ENCODE measurements around the gene IQCK. TPM values are rescaled to one million over a fixed set of nuclear protein-coding genes. Genes with fewer than 3 reads are reported as not detected.

IQCK gene
- total RNA-seq, 2 donors from 2014 or later: 7.5 to 14.4 TPM

DNA sequence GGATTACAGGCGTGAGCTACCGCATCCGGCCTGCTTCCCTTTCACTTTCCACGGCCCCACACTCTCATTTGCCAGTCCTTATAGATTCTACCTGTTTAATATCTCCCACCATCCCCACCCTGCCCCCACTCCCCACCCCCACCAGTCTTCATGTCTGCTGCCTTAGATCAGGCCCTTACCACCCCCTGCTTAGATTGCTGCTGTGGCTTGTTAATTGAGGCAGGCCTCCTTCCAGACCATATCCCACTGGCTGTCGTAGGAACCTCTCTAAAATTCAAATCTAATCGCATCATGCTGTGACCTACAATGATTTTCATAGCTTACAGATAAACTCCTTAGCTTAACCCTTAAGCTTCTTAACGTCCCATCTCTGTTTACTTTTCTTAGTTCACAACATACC is 4.9 kb downstream of the IQCK start:
- TF ChIP-seq, protein P1, sequence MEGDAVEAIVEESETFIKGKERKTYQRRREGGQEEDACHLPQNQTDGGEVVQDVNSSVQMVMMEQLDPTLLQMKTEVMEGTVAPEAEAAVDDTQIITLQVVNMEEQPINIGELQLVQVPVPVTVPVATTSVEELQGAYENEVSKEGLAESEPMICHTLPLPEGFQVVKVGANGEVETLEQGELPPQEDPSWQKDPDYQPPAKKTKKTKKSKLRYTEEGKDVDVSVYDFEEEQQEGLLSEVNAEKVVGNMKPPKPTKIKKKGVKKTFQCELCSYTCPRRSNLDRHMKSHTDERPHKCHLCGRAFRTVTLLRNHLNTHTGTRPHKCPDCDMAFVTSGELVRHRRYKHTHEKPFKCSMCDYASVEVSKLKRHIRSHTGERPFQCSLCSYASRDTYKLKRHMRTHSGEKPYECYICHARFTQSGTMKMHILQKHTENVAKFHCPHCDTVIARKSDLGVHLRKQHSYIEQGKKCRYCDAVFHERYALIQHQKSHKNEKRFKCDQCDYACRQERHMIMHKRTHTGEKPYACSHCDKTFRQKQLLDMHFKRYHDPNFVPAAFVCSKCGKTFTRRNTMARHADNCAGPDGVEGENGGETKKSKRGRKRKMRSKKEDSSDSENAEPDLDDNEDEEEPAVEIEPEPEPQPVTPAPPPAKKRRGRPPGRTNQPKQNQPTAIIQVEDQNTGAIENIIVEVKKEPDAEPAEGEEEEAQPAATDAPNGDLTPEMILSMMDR (IDR thresholded peaks at IDR 0.05): no peak
- no peak overlapping the region for H3K4me3 ChIP-seq
- no peak for DNase-seq (ENCODE audit: low spot score)
- no peaks in the 10 kb centered on the region for H3K36me3 ChIP-seq
- no peaks in the 10 kb centered on the region for H3K27me3 ChIP-seq
- H3K4me1 ChIP-seq: peaks cover 0 to 13% of the 10 kb centered on the region in 2 donors
- H3K27ac ChIP-seq: no peak overlapping the region
- H3K9me3 ChIP-seq: no peaks in the 10 kb centered on the region

DNA sequence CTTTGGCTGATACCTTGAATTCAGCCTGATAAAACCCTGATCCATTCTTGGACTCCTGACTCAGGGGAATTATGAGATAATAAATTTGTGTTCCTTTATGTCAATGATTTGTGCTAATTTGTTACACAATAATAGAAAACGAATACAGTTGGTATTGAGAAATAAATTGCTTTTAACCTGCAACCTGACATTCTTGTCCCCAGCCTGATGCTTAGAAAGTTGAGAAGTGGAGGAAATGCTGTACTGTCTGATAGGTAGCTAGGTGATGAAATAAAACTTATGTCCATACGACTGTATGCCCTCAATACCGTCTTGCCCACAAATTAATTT is 10.5 kb downstream of the IQCK start:
- Histone ChIP-seq H3K36me3 (no peaks in the 10 kb centered on the region), H3K27ac (no peak overlapping the region), H3K4me3 (no peak overlapping the region), H3K27me3 (no peaks in the 10 kb centered on the region), H3K9me3 (no peaks in the 10 kb centered on the region), H3K4me1 (no peaks in the 10 kb centered on the region)
- TF ChIP-seq, protein P1 (IDR thresholded peaks at IDR 0.05): no peak
- no peak for DNase-seq (ENCODE audit: low spot score)

DNA sequence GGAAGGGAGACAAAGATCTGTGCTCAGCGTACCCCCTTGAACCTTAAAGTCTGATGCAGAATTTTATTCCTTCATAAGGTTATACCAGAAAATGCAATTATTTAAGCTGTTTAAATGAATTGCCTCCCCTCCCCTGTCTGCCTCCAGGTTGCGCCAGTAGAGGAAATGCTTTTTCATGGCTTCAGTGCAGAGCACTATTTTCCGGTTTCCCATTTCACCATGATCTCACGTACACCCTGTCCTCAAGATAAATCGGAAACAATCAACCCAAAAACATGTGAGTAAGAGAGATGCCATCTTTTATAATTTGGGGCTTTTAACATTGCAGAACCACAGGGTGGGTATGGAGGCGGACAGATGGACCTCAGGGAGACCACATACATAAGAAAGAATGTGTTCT is 15.5 kb downstream of the IQCK start:
- Histone ChIP-seq H3K9me3 (no peaks in the 10 kb centered on the region), H3K36me3 (no peaks in the 10 kb centered on the region), H3K27me3 (no peaks in the 10 kb centered on the region), H3K27ac (no peak overlapping the region), H3K4me3 (no peak overlapping the region), H3K4me1 (peaks cover 0 to 11% of the 10 kb centered on the region in 2 donors)
- TF ChIP-seq, protein P1 (IDR thresholded peaks at IDR 0.05): no peak
- DNase-seq (ENCODE audit: low spot score): no peak

DNA sequence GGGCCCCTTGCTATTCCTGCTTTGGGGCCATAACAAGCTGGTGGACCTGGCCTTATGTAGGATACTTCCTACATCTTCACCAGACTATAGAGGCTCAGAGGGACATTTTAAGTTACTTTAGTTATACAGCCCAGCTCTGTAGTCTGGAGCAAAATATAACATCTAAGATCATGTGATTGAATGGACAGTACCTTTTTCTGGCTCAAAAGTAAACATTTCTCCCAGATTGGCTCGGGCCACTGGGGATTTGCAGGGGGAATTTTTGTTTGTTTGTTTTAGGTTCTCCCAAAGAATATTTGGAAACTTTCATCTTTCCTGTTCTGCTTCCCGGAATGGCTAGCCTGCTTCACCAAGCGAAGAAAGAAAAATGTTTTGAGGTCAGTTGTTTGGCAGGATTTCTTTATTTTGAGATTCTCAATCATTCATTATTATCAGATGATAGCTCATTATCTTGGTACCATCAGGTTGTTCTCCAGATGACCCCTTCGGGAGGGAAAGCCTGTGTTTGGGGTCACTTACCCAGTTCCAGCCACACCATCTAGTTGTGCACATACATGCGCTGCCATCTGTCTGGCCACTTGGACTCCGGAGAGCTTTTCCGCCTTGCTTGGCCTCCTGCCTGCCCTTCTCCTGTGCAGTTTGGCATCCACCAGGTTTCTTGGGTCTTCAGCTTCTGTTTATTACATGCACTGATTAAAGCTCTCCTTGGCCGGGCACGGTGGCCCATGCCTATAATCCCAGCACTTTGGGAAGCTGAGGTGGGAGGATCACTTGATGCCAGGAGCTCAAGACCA is 17.2 kb downstream of the IQCK start:
- TF ChIP-seq, protein P1 (IDR thresholded peaks at IDR 0.05): no peak
- Histone ChIP-seq H3K4me1 (peaks cover 0 to 11% of the 10 kb centered on the region in 2 donors), H3K36me3 (no peaks in the 10 kb centered on the region), H3K27me3 (no peaks in the 10 kb centered on the region), H3K4me3 (no peak overlapping the region), H3K27ac (peak overlapping the region in 1 of 2 donors; percentile 26), H3K9me3 (no peaks in the 10 kb centered on the region)
- no peak for DNase-seq (ENCODE audit: low spot score)

DNA sequence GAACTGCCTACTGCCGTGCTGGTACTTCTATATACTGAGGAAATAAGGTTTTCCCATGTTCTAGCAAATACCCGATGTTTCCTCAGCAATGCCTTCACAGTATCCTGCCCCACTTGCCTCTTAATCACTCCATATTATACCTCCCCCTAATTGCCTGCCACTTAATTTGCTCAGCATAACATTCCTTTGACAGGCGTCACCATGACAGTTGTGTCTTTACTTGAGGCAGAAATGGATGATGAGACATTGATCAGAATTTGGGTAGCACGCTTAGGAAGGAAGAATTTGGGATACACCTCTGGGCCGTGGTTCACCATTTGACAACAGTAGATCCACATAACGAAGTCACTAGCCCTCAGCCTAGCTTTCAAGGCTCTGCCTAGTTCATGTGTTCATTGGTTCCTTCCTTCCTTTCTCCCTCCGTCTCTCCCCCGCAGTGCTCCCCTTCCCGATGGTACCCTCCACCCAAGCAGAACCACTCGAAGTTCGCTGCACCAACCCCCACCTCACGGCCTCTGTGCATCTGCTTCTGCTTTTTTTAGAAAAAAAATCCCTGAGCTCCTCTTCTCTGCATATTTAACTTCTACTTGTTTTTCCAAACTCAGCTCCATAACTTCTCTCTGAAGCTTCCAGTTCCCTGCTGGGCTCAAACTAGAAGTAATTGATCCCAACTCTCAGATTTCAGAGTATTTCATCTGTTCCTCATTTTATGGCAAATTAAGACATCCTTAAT is 19.4 kb downstream of the IQCK start:
- Histone ChIP-seq H3K36me3 (no peaks in the 10 kb centered on the region), H3K27ac (no peak overlapping the region), H3K4me3 (no peak overlapping the region), H3K27me3 (no peaks in the 10 kb centered on the region), H3K9me3 (no peaks in the 10 kb centered on the region), H3K4me1 (peaks cover 0 to 11% of the 10 kb centered on the region in 2 donors)
- TF ChIP-seq, protein P1 (IDR thresholded peaks at IDR 0.05): no peak
- DNase-seq (ENCODE audit: low spot score): no peak

Data from right atrium auricular region (tissue), 2 donors.